Endodermal cell (in vitro differentiated cells): ENCODE results near the gene ZNF771. TPM values are rescaled to one million over a fixed set of nuclear protein-coding genes. Genes with fewer than 3 reads are reported as not detected.

ENCODE experiments used
- DNase-seq: peaks from one replicate; pipeline ENCODE4 v3.0.0-alpha.2; 2017
- H3K27ac ChIP-seq: 2 replicates; pipeline ENCODE4 v1.5.1; 2013; ENCODE audit warnings: mild to moderate bottlenecking, low read depth, low read length, moderate library complexity
- H3K27me3 ChIP-seq: 2 replicates; pipeline ENCODE4 v1.6.1; 2013; ENCODE audit warnings: mild to moderate bottlenecking, low read length, moderate library complexity; ENCODE audit not compliant: insufficient read depth, control insufficient read depth, poor library complexity, severe bottlenecking
- H3K36me3 ChIP-seq: 2 replicates; pipeline ENCODE4 v1.7.0; 2013; ENCODE audit warnings: mild to moderate bottlenecking, low read length, moderate library complexity; ENCODE audit not compliant: control insufficient read depth, insufficient read depth
- H3K4me1 ChIP-seq: one replicate; pipeline ENCODE4 v1.7.0; 2013; ENCODE audit warnings: low read length; ENCODE audit not compliant: control insufficient read depth, insufficient read depth
- H3K4me3 ChIP-seq: 2 replicates; pipeline ENCODE4 v1.5.1; 2013; ENCODE audit warnings: mild to moderate bottlenecking, low read length, moderate library complexity
- H3K9ac ChIP-seq: 2 replicates; pipeline ENCODE4 v1.6.1; 2013; ENCODE audit warnings: mild to moderate bottlenecking, low read length, moderate library complexity; ENCODE audit not compliant: poor library complexity, severe bottlenecking; ENCODE audit errors: extremely low read depth
- H3K9me3 ChIP-seq: 2 replicates; pipeline ENCODE4 v1.6.1; 2013; ENCODE audit warnings: mild to moderate bottlenecking, low read length, moderate library complexity; ENCODE audit not compliant: control insufficient read depth
- H3K27ac Mint-ChIP-seq: 2 replicates; pipeline ENCODE4 v1.8.0; 2020; ENCODE audit warnings: mixed read lengths
- H3K27me3 Mint-ChIP-seq: 2 replicates; pipeline ENCODE4 v1.8.0; 2021; ENCODE audit warnings: mild to moderate bottlenecking, mixed read lengths; ENCODE audit not compliant: insufficient read depth
- H3K36me3 Mint-ChIP-seq: 2 replicates; pipeline ENCODE4 v1.8.0; 2020; ENCODE audit warnings: low read depth, mixed read lengths
- H3K4me1 Mint-ChIP-seq: 2 replicates; pipeline ENCODE4 v1.8.0; 2020; ENCODE audit warnings: mixed read lengths
- H3K4me3 Mint-ChIP-seq: 2 replicates; pipeline ENCODE4 v1.8.0; 2020; ENCODE audit warnings: mild to moderate bottlenecking, moderate library complexity, mixed read lengths
- H3K9me3 Mint-ChIP-seq: 2 replicates; pipeline ENCODE4 v1.8.0; 2020; ENCODE audit warnings: mild to moderate bottlenecking, mixed read lengths
- WGBS, 2 experiments: methylation state at CpG; one replicate each; pipeline versions ENCODE4 v1.1.5 to v1.1.7; 2013; ENCODE audit warnings: missing lambda C conversion rate in 2 of 2, mixed read lengths in 1 of 2; ENCODE audit not compliant: insufficient coverage in 1 of 2, insufficient read length in 1 of 2; 5-methylcytosine and 5-hydroxymethylcytosine counted together
- total RNA-seq, 2 donors: library from RNA; stranded (reverse); fragmentation: NEBNext Ultra II Directional in 1 of 2; extraction: Animal tissue kit (Norgen Biotek cat#: 25700) in 1 of 2; gene quantifications; 2 replicates in 1 of 2; 3 replicates in 1 of 2; pipeline ENCODE4 v1.2.1, GENCODE V29; 2021
- TF ChIP-seq, protein P1 (sequence below): fragments of 200-600 bp; sonication (generic); conservative IDR thresholded peaks from 2 replicates; pipeline ENCODE4 v1.5.0; 2021; ENCODE audit warnings: antibody characterized with exemption, mild to moderate bottlenecking

ZNF771 gene
- total RNA-seq, 2 donors from 2014 or later = 14.7 to 16.6 TPM

DNA sequence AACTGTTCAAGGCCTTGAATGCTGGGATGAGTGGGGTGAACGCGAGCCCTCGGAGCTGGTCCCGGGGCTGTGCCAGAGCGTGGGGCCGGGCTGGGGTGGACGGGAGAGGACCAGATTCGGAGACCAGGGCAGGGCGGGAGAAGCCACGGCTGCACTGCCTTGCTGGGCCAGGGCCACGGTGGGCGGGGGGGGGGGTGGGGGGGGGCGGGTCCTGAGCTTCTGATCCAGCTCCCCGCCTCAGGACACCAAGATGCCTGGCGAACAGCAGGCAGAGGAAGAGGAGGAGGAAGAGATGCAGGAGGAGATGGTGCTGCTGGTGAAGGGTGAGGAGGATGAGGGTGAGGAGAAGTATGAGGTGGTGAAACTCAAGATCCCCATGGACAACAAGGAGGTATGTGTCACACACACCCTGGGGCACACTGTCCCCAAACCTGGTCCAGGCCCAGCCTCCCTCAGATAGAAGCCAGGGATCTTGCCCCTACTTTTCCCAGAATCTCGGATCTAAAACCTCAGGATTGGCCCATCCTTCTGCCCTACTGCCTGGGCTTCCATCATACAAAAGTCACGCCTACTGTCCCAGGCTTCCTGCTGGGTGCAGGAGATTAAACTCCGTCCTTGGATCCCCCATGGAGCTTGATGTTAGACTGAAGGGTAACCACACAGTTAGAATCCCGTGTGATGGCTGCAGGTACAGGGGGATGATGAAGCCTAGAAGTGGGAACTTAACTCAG, 563 bp downstream of the ZNF771 start:
- H3K4me1 Mint-ChIP-seq = peaks cover 9% of the 10 kb centered on the region
- peak overlapping the region; percentile 68 for H3K4me3 Mint-ChIP-seq
- DNase-seq = peak; percentile 69
- Histone ChIP-seq H3K9ac (peak overlapping the region; percentile 60), H3K27ac (peak overlapping the region; percentile 61), H3K27me3 (no peaks in the 10 kb centered on the region), H3K4me1 (no peaks in the 10 kb centered on the region), H3K9me3 (no peaks in the 10 kb centered on the region), H3K4me3 (peak overlapping the region; percentile 76), H3K36me3 (peaks cover 24% of the 10 kb centered on the region)
- no peaks in the 10 kb centered on the region for H3K9me3 Mint-ChIP-seq
- 17 to 60% methylated on average over 4 to 13 of the region's 19 CpGs for WGBS, 2 experiments
- peak overlapping the region; percentile 75 for H3K27ac Mint-ChIP-seq
- H3K27me3 Mint-ChIP-seq = peaks cover 11% of the 10 kb centered on the region
- TF ChIP-seq, protein P1, sequence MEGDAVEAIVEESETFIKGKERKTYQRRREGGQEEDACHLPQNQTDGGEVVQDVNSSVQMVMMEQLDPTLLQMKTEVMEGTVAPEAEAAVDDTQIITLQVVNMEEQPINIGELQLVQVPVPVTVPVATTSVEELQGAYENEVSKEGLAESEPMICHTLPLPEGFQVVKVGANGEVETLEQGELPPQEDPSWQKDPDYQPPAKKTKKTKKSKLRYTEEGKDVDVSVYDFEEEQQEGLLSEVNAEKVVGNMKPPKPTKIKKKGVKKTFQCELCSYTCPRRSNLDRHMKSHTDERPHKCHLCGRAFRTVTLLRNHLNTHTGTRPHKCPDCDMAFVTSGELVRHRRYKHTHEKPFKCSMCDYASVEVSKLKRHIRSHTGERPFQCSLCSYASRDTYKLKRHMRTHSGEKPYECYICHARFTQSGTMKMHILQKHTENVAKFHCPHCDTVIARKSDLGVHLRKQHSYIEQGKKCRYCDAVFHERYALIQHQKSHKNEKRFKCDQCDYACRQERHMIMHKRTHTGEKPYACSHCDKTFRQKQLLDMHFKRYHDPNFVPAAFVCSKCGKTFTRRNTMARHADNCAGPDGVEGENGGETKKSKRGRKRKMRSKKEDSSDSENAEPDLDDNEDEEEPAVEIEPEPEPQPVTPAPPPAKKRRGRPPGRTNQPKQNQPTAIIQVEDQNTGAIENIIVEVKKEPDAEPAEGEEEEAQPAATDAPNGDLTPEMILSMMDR = no peak
- H3K36me3 Mint-ChIP-seq = peaks cover 23% of the 10 kb centered on the region

DNA sequence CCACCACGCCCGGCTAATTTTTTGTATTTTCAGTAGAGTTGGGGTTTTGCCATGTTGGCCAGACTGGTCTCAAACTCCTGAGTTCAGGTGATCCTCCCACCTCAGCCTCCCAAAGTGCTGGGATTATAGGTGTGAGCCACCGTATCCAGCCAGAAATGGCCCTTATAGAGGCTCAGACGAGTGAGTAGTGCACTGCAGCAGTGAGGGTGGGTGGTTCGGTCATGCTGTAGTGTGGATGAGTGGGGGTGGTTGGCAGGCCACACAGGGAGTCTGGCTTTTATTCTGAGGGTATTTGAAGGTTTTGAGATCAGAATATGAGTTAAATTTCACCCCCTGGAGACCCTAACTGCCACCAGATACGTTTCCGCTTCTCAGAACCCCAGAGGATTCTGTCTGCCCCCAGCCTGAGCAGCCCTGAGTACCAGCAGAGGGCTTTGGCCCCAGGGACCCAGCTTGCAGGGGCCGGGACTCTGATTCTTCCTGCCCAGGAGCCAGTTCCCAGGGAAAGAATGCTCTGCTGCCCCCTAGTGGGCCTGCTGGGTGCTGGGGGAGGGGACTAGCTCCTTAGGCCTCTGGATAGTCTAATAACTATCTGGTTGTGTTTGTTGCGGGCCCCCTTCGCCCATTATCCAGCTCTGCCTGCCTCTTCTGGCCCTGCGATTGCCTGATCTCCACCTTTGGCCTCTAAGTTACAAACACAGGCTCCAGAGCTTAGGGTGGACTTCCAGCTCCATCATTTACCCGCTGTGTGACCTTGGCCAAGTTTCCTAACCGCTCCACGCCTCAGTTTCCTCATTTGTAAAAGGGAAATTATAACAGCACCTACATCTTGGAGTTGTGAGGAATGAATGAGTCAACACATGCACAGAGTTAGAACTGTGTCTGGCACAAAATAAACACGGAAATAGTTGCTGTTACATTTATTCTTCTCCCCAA, 2.0 kb downstream of the ZNF771 start:
- peak overlapping the region; percentile 16 for H3K4me3 ChIP-seq
- no peaks in the 10 kb centered on the region for H3K9me3 ChIP-seq

More for the DNA sequence above, 2.0 kb downstream of the ZNF771 start:
- peak overlapping the region; percentile 48 for H3K27ac Mint-ChIP-seq
- no peaks in the 10 kb centered on the region for H3K4me1 ChIP-seq
- no peak overlapping the region for H3K27ac ChIP-seq
- peaks cover 4% of the 10 kb centered on the region for H3K27me3 Mint-ChIP-seq
- no peak overlapping the region for H3K9ac ChIP-seq
- peak; percentile 98 for DNase-seq
- H3K27me3 ChIP-seq = no peaks in the 10 kb centered on the region
- peaks cover 9% of the 10 kb centered on the region for H3K4me1 Mint-ChIP-seq
- H3K36me3 ChIP-seq = peaks cover 38% of the 10 kb centered on the region
- 78 to 80% methylated on average over 12 to 15 of the region's 15 CpGs for WGBS, 2 experiments
- peak overlapping the region; percentile 68 for H3K4me3 Mint-ChIP-seq
- TF ChIP-seq, protein P1 = peak; percentile 97
- H3K9me3 Mint-ChIP-seq = no peaks in the 10 kb centered on the region
- peaks cover 34% of the 10 kb centered on the region for H3K36me3 Mint-ChIP-seq
